Liver (tissue), 9 donors: Measurements from ENCODE around the gene PSMB7. TPM values are rescaled to one million over a fixed set of nuclear protein-coding genes. Genes with fewer than 3 reads are reported as not detected.

ENCODE experiments used
- DNase-seq: peaks from one replicate; pipeline ENCODE4 v3.0.0-alpha.2; 2017; ENCODE audit warnings: low spot score
- H3K27ac ChIP-seq, 2 donors: one replicate each; pipeline ENCODE4 v1.7.0; 2013; ENCODE audit warnings: inconsistent platforms in 2 of 2, low read length in 2 of 2, control low read depth in 1 of 2, low read depth in 1 of 2, mild to moderate bottlenecking in 1 of 2
- H3K27me3 ChIP-seq, 4 donors: one replicate each; pipeline versions ENCODE4 v1.6.1 to v1.7.0; 2013; ENCODE audit warnings: low read length in 3 of 4, inconsistent platforms in 1 of 4, mild to moderate bottlenecking in 1 of 4, moderate library complexity in 1 of 4; ENCODE audit not compliant: control insufficient read depth in 4 of 4, insufficient read depth in 4 of 4
- H3K36me3 ChIP-seq, 4 donors: one replicate each; pipeline versions ENCODE4 v1.6.1 to v1.7.0; 2013; ENCODE audit warnings: low read length in 3 of 4, mild to moderate bottlenecking in 3 of 4, low read depth in 1 of 4, moderate library complexity in 1 of 4; ENCODE audit not compliant: control insufficient read depth in 4 of 4, insufficient read depth in 3 of 4
- H3K4me1 ChIP-seq, 4 donors: one replicate each; pipeline versions ENCODE4 v1.6.1 to v1.7.0; 2013; ENCODE audit warnings: low read length in 3 of 4, mild to moderate bottlenecking in 3 of 4, moderate library complexity in 1 of 4; ENCODE audit not compliant: control insufficient read depth in 4 of 4, insufficient read depth in 4 of 4
- H3K4me3 ChIP-seq, 3 donors: one replicate each; pipeline versions ENCODE4 v1.6.1 to v1.7.0; 2013; ENCODE audit warnings: low read length in 3 of 3, control low read depth in 1 of 3, low read depth in 1 of 3, mild to moderate bottlenecking in 1 of 3
- H3K9ac ChIP-seq, 2 donors: one replicate each; pipeline ENCODE4 v1.7.0; 2013; ENCODE audit warnings: low read length in 2 of 2, mild to moderate bottlenecking in 2 of 2, moderate library complexity in 2 of 2, control low read depth in 1 of 2, low read depth in 1 of 2
- H3K9me3 ChIP-seq, 4 donors: one replicate each; pipeline versions ENCODE4 v1.6.1 to v1.7.0; 2013; ENCODE audit warnings: low read length in 3 of 4; ENCODE audit not compliant: control insufficient read depth in 4 of 4
- ATF3 ChIP-seq: IDR thresholded peaks from 2 replicates; pipeline ENCODE4 v1.6.1; 2016; ENCODE audit warnings: antibody characterized with exemption
- EGR1 ChIP-seq, 2 donors: IDR thresholded peaks; 2 replicates each; pipeline ENCODE4 v1.6.1; 2016 to 2018; ENCODE audit warnings: antibody characterized with exemption in 2 of 2, low read depth in 2 of 2
- FOXA1 ChIP-seq: IDR thresholded peaks from 2 replicates; pipeline ENCODE4 v1.6.1; 2016; ENCODE audit warnings: antibody characterized with exemption
- FOXA2 ChIP-seq: IDR thresholded peaks from 2 replicates; pipeline ENCODE4 v1.6.1; 2016; ENCODE audit warnings: antibody characterized with exemption
- GABPA ChIP-seq, 2 donors: IDR thresholded peaks in 1 of 2; conservative IDR thresholded peaks in 1 of 2; 2 replicates each; pipeline ENCODE4 v1.6.1; 2016; ENCODE audit warnings: antibody characterized with exemption in 2 of 2, mild to moderate bottlenecking in 1 of 2, moderate library complexity in 1 of 2
- HNF4G ChIP-seq: IDR thresholded peaks from 2 replicates; pipeline ENCODE4 v1.6.1; 2016; ENCODE audit warnings: antibody characterized with exemption
- MAX ChIP-seq: IDR thresholded peaks from 2 replicates; pipeline ENCODE4 v1.6.1; 2016; ENCODE audit warnings: antibody characterized with exemption
- NR2F2 ChIP-seq: IDR thresholded peaks from 2 replicates; pipeline ENCODE4 v1.6.1; 2016; ENCODE audit warnings: antibody characterized with exemption
- RAD21 ChIP-seq, 2 donors: IDR thresholded peaks; 2 replicates each; pipeline ENCODE4 v1.6.1; 2016; ENCODE audit warnings: antibody characterized with exemption in 2 of 2, mild to moderate bottlenecking in 2 of 2
- REST ChIP-seq: IDR thresholded peaks from 2 replicates; pipeline ENCODE4 v1.6.1; 2016; ENCODE audit warnings: antibody characterized with exemption, mild to moderate bottlenecking
- RXRA ChIP-seq, 2 donors: IDR thresholded peaks; 2 replicates each; pipeline ENCODE4 v1.6.1; 2017 to 2018; ENCODE audit warnings: antibody characterized with exemption in 2 of 2, mild to moderate bottlenecking in 1 of 2
- SP1 ChIP-seq: IDR thresholded peaks from 2 replicates; pipeline ENCODE4 v1.6.1; 2018; ENCODE audit warnings: antibody characterized with exemption, mild to moderate bottlenecking
- TAF1 ChIP-seq: conservative IDR thresholded peaks from 2 replicates; pipeline ENCODE4 v1.6.1; 2016; ENCODE audit warnings: antibody characterized with exemption, mild to moderate bottlenecking
- ZBTB33 ChIP-seq: IDR thresholded peaks from 2 replicates; pipeline ENCODE4 v1.6.1; 2016; ENCODE audit warnings: antibody characterized with exemption
- WGBS: extraction: QIAGEN DNeasy Blood & Tissue Kit; methylation state at CpG from one replicate; pipeline ENCODE4 v1.1.7; 2013; 5-methylcytosine and 5-hydroxymethylcytosine counted together
- polyA plus RNA-seq, 2 donors: library from polyadenylated mRNA; stranded (reverse) in 1 of 2; unstranded in 1 of 2; fragments of 200-250 nt in 1 of 2; fragments of >200 nt in 1 of 2; fragmentation: Nextera tagmentation in 1 of 2; extraction: Ambion mirVana in 1 of 2; gene quantifications; one replicate each; pipeline versions ENCODE4 v1.2.1 to v1.2.3, GENCODE V29; 2013 to 2015
- total RNA-seq, 2 donors: library from RNA; depleted of rRNA; stranded (reverse); fragments of >200 nt; gene quantifications; one replicate each; pipeline ENCODE4 v1.2.3, GENCODE V29; 2014
- TF ChIP-seq, protein P1 (sequence below): fragments of 150-350 bp; IDR thresholded peaks from 2 replicates; pipeline ENCODE4 v1.5.1; 2017; ENCODE audit warnings: improper control_type of control experiment, low read depth, low read length; ENCODE audit not compliant: missing input control
- donor health status: healthy.
- donor health status: healthy.
- donor health status: healthy.
- donor health status: healthy.
- donor health status: healthy.

PSMB7 gene
- total and polyA plus RNA-seq, 4 donors = 90.9 to 183 (median 134) TPM

- TF ChIP-seq MAX (no peak), FOXA1 (no peak), EGR1 (IDR thresholded peaks at IDR 0.05; ENCODE audit: low read depth in 2 of 2) (no peak), ATF3 (no peak), TAF1 (no peak), SP1 (no peak), FOXA2 (no peak), GABPA (IDR thresholded peaks at IDR 0.05 in 1 of 2, conservative IDR thresholded peaks at IDR 0.05 in 1 of 2) (no peak), NR2F2 (no peak)
- TF ChIP-seq, protein P1, sequence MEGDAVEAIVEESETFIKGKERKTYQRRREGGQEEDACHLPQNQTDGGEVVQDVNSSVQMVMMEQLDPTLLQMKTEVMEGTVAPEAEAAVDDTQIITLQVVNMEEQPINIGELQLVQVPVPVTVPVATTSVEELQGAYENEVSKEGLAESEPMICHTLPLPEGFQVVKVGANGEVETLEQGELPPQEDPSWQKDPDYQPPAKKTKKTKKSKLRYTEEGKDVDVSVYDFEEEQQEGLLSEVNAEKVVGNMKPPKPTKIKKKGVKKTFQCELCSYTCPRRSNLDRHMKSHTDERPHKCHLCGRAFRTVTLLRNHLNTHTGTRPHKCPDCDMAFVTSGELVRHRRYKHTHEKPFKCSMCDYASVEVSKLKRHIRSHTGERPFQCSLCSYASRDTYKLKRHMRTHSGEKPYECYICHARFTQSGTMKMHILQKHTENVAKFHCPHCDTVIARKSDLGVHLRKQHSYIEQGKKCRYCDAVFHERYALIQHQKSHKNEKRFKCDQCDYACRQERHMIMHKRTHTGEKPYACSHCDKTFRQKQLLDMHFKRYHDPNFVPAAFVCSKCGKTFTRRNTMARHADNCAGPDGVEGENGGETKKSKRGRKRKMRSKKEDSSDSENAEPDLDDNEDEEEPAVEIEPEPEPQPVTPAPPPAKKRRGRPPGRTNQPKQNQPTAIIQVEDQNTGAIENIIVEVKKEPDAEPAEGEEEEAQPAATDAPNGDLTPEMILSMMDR = no peak
- peaks cover 0 to 3% (median 1%) of the 10 kb centered on the region in 4 donors for H3K4me1 ChIP-seq
- no peaks in the 10 kb centered on the region for H3K36me3 ChIP-seq
- H3K27ac ChIP-seq = no peak overlapping the region
- no peaks in the 10 kb centered on the region for H3K9me3 ChIP-seq
- DNase-seq = no peak
- peaks cover 0 to 8% (median 6%) of the 10 kb centered on the region in 4 donors for H3K27me3 ChIP-seq
- no peak overlapping the region for H3K9ac ChIP-seq
- H3K4me3 ChIP-seq = no peak overlapping the region
- 77% methylated on average over 15 of the region's 15 CpGs for WGBS
These were observed 41.3 kb upstream of the PSMB7 start for GRCh38 chr9:124456341-124457078.

- no peak for DNase-seq
- no peaks in the 10 kb centered on the region for H3K36me3 ChIP-seq
- peaks cover 0 to 3% (median 3%) of the 10 kb centered on the region in 4 donors for H3K4me1 ChIP-seq
- peaks cover 2 to 8% (median 8%) of the 10 kb centered on the region in 4 donors for H3K27me3 ChIP-seq
- H3K9me3 ChIP-seq = no peaks in the 10 kb centered on the region
- TF ChIP-seq RAD21 (IDR thresholded peaks at IDR 0.05) (no peak), HNF4G (no peak), REST (no peak), FOXA1 (no peak), ZBTB33 (no peak), RXRA (IDR thresholded peaks at IDR 0.05) (no peak)
- TF ChIP-seq, protein P1 = no peak
- H3K9ac ChIP-seq = no peak overlapping the region
- WGBS = 85% methylated on average over 7 of the region's 7 CpGs
- no peak overlapping the region for H3K27ac ChIP-seq
- no peak overlapping the region for H3K4me3 ChIP-seq
These were observed 40.6 kb upstream of the PSMB7 start for GRCh38 chr9:124455820-124456219.
